Embryonic facial prominence (tissue), 1 donor: ENCODE measurements around the gene TMEM116.
"Not testable (repeated sequence)": the region's sequence is repeated elsewhere in the genome, so short reads cannot be mapped to it uniquely, and the experiment has no call there.

Experiments
- DNase-seq: peaks from one replicate; pipeline ENCODE4 v3.0.0-alpha.2; 2016; ENCODE audit errors: extremely low spot score

The TMEM116 gene

DNA sequence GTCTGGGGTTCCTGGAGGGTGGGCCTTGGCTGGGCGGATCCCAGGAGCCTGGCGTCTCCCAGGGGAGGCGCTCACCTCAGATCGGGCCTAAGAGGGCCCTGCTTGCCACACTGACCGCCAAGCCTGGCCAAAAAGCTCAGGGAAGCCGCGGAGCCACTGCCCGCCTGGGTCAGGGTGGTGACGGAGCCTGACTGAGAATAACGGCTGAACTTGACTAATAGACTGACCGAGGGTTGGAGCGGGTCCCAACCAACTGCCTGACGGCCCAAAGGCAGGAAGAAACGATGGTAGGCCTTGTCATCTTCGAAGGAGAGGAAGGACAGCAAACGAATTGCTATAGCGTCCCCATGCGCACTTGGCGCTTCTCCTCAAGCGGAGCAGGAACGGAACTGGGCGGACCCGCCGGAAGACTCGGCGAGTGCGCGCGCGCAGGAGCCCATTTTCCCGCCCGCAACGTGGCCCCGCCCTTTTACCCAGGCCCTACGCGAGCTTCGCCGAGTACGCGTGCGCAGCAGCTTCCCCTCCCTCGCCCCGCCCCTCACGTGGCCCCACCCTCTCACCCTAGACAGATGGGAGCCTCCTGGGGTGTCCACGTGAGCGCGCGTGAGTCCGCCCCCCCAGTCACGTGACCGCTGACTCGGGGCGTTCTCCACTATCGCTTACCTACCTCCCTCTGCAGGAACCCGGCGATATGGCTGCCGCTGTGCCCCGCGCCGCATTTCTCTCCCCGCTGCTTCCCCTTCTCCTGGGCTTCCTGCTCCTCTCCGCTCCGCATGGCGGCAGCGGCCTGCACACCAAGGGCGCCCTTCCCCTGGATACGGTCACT, at the start of gene TMEM116, which contains the start of gene ERP29:
Gene TMEM116, minus strand, starts transcription at position 391 of the 826 bp plus-strand sequence. CDS start 7,895 bp downstream, outside the sequence.
Gene ERP29, plus strand, starts transcription at position 652 of the 826 bp plus-strand sequence. Its CDS starts 40 bp downstream, at position 692.
- DNase-seq: peak; percentile 95

DNA sequence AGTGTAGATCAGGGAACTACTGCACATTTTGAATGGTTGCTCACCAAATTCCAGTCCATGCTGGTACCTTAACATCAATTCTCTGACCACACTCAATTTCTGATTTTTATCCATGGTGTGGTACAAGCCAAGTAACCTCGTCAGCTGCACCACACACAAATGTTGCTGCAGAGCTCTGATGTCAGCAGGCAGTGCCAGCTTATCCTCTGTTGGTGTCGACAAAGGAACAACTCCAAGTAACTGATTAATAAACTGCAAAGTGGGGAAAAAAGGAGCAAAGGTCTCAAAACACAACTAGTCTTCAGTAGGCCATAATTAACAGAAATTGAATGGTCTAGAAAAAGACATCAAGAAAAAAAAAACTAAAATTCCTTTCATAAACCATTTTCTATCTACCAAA, 48.2 kb upstream of the TMEM116 start:
- DNase-seq: no peak

DNA sequence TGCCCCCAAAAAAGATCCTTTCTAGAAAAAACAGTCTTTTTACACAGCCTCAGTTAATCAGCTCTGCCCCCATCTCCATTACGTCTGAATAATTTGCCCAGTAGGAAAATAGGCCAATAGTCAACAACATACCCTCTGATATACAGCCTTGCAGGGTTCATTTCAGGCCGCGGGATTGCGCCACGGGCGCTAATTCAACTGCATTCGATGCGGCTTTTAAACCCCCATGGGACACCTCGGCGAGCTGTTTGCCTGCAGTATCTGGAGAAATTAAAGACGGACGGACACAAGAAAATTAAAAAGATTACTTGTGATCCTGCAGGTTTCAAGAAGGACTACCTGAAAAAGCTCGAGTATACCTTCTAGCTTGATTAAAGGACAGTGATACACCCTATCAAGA, 36.4 kb upstream of the TMEM116 start:
- DNase-seq: no peak

DNA sequence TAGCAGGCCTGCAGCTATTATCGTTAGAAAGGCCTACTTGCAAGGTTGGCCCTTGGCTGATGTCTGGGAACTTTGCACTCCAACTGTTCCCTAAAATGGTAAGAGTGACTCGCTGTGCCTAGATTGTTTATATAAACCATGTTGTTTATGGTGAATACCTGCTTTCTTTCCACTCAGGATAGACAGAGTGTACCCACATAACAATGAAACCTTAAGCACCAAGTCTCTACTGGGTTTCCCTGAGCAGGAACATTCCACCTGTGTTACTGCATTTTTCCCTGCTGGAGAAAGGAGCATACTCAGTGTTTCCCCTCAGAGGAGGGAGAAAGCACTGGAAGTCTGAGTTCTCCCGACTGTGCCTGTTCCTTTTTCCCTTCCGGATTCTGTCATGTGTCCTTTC, 33.0 kb upstream of the TMEM116 start:
- DNase-seq: no peak

DNA sequence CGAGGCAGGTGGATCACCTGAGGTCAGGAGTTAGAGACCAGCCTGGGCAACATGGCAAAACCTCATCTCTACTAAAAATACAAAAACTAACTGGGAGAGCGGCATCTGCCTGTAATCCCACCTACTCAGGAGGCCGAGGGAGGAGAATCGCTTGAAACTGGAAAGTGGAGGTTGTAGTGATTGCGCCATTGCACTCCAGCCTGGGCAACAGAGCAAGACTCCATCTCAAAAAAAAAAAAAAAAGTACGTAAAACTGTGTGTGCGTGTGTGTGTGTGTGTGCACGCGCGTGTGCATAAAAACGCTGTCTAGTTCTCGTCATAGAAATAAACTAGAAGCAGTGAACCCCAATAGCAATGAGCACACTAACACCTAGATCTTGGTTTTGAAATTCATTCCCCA, 23.6 kb upstream of the TMEM116 start:
- DNase-seq: not testable (repeated sequence)

DNA sequence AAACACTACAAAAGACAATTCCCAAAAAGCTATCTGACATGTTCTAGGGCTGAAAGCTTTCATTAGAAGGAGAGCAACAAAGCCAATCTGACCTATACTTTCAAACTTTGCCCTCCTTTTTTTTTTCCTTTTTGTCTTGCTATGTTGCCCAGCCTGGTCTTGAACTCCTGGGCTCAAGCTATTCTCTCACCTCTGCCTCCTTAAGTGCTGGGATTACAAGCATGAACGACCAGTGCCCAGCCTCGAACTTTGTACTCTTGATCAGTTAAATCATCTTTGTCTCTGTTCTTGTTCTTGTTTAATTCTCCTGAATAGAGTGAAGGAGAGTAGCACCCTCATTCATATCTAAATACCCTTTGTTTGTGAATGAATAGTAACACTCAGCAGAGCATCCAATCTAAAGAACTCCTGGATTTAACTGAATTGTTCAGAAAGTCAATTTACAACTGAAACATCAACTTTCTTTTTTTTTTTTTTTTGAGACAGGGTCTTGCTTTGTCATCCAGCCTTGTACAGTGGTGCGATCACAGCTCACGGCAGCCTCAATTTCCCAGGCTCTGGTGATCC, 22.3 kb upstream of the TMEM116 start:
- no peak for DNase-seq

DNA sequence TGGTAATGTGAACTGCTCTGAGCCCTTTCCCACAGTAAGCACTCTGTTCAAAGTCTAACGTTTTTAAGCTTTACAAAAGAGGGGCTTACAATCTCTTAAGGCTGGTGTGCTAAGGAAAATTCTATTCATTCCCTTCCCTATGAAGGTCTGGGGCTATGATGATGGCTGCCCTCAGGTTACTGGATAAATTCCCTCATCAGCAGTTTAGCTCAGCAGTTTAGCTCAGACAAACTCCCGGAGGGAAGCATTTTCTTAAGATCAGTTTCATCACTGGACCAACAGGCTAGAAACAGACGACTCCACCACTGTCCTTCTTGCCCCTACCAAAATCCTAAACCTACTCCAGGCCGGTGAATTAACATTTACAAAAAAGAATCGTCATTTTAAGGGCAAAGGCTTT, 19.3 kb upstream of the TMEM116 start:
- no peak for DNase-seq

DNA sequence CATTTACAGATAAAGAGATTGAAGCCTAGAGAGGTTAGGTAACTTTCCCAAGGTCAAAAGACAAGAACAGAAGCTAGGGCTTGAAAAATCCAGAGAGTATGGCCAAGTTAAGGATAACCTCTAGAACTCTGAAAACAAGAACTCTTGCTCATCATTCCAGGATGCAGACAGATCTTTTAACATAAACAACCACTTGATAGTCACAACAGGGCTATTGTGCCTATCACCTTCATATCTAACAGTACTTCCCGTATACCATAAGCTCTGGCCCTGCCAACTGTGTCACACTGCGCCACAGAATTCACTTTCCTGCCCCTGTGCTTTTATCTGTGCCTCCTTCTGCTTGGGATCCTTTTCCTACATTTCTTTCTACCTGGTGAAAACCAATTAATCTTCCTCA, 18.5 kb upstream of the TMEM116 start:
- DNase-seq: no peak

DNA sequence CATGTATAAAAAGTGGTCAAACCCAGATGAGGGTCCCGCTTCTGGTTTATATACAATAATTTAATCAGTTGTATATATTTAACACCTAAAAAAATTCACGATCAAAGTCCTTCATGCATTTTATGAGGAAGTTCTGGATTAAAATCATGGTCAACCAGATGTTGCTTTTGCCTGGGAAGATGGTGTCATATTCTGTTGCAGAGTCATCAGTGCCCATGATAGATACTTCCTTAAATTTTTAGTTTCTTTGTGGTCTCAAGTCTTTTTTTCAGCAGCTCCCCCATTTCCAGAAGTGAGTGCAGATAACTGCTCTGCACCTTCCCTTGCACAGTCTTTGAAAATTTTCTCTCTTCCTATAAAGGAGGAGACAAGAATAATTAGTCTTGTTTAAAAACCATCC, 16.3 kb upstream of the TMEM116 start:
- no peak for DNase-seq

DNA sequence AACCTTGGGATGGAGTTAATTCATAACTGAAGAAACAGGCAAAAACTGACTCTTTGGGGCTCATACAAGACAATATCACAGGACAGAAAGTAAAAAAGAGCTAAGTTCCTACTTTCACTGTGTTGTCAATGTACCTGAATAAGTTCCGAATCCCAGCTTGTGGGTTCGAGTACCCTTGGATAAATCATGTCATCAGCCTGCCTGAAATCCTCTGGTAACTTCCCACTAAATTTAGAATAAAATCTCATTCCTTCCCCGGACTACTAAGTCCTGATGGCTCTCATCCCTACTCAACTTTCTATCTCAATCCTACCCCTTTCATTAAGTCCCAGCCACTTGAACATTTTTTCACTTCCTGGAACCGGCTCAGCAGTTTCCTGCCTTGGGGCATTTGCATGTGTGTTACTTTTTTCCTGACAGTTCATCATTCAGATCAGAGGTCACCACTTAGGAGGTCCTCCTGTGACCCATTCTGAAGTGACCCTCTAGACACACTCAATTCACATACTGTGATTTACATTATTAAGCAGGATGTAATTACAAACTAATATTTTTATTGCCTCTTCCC, 12.9 kb upstream of the TMEM116 start:
- DNase-seq: no peak

DNA sequence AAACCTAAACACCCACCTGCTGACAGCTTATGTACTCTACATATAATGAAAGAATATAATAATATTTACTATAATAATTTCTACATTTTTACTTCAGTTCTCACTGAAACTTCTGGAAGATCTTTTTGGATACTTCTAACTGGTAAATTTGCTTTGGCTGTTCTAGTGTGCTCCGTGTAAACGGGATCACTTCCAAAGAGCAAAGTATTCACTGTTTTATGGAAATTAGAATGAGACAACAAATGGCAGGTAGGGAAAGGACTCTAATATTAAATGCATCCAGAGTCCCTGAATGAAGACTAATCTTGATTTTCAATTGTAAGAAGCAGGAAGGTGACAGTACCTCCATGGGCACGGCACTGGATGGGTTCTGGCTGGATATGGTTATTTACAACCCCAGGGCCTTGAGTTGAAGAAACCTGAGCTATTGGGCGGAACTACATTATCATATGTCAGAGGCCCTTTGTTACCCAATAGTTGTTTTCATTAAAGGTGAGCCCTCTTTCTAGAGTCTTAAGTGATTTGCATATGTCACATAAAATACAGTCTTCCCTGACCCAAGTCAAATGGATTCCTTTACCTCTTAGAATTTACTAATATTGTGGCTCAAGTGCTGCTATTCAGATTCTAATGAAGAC, 10.9 kb upstream of the TMEM116 start:
- no peak for DNase-seq

DNA sequence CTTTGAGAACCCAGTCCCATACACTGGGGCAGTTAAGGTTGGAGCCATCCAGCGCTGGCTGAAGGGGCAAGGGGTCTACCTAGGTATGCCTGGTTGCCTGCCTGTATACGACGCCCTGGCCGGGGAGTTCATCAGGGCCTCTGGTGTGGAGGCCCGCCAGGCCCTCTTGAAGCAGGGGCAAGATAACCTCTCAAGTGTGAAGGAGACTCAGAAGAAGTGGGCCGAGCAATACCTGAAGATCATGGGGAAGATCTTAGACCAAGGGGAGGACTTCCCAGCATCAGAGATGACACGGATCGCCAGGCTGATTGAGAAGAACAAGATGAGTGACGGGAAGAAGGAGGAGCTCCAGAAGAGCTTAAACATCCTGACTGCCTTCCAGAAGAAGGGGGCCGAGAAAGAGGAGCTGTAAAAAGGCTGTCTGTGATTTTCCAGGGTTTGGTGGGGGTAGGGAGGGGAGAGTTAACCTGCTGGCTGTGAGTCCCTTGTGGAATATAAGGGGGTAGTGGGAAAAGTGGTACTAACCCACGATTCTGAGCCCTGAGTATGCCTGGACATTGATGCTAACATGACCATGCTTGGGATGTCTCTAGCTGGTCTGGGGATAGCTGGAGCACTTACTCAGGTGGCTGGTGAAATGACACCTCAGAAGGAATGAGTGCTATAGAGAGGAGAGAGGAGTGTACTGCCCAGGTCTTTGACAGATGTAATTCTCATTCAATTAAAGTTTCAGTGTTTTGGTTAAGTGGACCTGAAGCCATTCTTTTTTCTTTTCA, 9.5 kb upstream of the TMEM116 start:
- DNase-seq: no peak

DNA sequence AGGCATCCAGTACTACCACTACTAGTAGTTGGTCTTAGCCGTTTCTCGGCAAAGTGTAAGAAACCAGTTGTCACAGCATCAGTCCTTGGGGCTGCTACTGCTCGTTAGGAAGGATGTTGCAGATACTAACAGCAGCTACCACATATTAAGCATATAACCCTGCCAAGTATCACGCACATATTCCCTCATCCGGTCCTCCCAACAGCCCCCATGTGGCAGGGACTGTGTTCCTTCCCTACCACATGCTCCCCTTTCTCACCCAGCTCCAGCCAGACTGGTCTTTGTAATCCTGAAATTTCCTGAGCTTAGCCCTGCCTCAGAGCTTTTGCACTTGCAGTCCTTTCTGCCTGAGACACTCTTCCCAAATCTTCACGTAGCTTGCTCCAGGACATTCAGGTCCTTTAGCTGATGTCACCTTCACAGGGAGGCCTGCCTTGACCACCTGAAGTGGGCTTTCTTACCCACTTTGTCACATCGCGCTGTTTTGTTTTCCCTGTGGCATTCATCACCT, 8.0 kb upstream of the TMEM116 start:
- DNase-seq: no peak

DNA sequence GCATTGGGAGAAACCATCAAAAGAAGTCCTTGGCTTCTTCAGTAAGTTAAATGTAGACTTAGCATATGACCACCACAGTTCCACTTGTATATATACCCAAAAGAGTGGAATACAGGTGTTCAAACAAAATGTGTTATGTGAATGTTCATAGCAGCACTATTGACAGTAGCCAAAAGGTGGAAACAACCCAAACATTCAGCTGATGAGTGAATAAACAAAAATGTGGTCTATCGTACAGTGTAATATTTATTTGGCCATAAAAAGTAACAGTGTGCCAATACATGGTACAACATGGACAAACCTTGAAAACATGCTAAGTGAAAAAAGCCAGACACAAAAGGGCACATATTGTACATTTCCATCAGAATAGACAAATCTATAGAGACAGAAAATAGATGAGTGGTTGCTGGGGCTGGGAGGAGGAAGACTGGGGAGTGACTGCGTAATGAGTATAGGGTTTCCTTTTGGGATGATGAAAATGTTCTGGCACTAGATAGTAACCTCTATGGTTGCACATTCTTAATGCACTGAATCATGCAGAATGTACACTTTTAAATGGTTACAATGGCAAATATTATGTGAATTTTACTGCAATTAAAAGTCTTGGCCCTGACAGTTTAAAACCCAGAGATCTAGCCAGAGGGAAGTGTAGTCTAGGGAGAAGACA, 5.7 kb upstream of the TMEM116 start:
- DNase-seq: no peak

DNA sequence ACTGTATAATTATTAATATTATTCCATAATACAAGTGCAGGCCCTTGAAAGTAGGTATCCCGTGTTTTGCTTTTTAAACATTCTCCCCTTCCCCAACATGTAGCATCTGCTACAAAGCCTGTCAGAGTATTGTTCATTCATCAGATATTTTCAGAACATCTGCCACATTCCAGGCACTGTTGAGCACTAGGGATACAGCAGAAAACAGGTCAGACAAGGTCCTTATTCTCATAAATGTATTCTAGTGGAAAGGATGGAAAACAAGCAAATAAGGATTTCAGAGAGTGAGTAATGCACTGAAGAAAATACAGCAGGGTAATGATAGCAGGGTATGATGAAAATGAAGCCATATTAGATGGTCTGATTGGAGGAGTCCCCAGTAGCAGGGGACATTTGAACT, 4.1 kb upstream of the TMEM116 start:
- DNase-seq: no peak

DNA sequence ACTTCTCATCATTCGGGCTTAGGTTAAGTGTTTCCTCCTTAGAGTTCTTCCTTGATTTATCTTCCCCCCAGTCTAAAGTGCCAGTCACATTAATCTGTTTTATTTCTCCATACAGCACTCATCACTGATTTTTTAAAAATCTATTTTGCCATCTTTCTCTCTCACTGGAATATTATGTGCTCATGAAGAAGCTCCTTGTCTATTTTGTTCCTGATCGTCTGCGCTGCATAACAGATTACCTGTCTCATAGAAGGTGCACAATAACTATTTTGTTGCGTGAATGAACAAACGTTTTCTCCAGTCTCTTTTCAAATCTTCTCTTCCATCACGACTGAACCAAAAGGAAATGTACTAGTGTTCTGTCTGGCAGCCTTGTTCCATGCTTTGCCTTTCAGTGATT, 3.0 kb upstream of the TMEM116 start:
- no peak for DNase-seq

DNA sequence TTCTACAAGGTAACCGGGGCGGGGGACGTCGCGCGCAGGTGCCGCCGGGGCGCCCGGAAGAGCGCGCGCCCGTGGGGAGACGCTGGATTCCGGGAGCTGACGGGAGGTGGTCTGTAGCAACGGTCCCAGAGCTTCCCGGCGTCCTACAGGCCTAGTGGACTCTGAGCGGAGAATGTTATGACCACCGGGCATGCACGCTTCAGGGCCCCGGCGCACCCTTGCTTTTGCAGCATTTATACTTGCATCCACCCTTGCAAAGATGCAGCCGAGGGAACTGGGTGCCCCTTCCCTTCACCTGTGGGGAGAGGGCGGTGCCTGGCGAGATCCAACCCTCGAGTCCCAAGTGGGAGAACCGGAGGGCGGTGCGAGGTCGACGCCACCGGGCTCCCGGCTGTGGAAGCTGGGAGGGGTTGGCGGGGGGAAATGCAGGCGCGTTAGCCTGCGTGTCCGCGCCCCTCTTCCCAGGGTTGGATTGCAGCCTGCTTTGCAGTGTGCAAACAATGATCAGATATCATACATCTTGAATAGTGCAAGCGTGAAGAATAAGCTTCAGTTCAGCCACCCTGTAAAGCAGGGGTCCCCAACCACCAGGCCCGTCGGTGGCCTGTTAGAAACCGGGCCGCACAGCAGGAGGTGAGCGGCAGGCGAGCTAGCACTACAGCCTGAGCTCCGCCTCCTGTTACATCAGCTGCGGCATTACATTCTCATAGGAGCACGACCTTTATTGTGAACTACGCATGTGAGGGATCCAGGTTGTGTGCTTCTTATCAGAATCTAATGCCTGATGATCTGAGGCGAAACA, 837 bp upstream of the TMEM116 start:
- no peak for DNase-seq

DNA sequence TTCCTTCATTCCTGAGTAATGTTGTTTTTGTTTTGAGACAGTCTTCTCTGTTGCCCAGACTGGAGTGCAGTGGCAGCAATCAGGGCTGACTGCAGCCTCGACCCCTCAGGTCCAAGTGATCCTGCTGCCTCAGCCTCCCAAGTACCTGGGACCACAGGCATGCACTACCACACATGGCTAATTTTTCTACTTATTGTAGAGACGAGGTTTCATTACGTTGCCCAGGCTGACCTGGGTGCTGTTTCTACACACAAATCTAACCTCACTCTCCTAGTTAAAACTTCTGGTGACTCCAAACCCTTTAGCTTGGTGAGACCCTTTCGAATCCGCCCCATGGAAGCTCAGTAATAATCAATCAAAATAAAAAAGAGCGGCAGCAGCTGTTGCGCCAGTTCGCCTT, 1.3 kb downstream of the TMEM116 start:
- no peak for DNase-seq

DNA sequence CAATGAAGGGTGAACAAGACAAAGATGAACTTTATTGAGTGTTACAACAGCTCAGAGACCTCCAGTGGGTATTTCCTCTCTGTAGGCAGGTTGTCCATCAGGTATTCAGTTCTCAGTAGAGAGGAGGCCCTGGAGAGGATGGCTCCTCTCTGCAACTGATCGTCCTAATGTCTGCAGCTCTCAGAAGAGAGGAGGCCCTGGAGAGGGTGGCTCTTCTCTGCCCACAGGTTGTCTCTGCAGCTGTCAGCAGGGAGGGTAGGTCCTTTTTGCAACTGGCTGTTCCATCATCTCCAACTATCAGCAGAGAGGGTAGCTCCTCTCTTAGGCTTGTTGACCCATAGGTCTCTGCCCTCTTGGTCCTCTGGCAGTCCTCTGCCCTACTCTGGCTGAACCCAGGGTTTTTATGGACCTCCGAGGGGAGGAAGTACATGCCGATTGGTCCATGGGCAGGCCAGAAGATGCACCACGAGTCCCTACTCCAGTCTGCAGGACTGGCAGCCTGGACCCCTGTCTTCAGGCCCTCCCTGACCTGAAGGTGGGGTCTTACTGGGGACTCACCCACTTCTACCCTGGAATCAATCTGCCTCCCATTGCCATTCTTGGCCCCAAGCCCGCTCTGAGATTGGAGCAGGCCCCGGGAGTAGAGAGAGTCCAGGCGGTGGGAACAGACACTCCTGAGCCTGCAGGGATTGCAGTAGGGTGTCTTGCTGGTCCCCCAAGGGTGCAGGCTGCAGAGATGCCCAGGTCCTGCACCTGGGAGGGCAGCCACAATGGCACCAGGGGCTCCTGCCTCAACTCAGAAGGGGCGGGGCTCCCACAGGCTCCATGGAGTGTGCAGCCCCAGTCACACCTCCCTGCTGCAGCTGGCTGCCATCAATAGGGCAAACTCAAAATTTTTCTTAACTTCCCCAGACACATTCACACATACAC, 2.3 kb downstream of the TMEM116 start:
- DNase-seq: no peak
